Motor neuron (in vitro differentiated cells): ENCODE data around the gene WDFY3. TPM values are rescaled to one million over a fixed set of nuclear protein-coding genes. Genes with fewer than 3 reads are reported as not detected.
"Not testable (repeated sequence)": the region's sequence is repeated elsewhere in the genome, so short reads cannot be mapped to it uniquely, and the experiment has no call there.

ENCODE experiments used
- ATAC-seq, 8 experiments: fragments of 200-7000 bp; cut with Tn5 transposase; replicated peaks in 6 of 8; 2 replicates each; pipeline ENCODE4 v1.8.0; 2021; ENCODE audit warnings: mild to moderate bottlenecking in 8 of 8, moderate library complexity in 8 of 8
- H3K27ac ChIP-seq, 2 donors: fragments of 250-450 bp; sonication (Bioruptor Pico); 2 replicates each; pipeline ENCODE4 v1.9.0; 2021; ENCODE audit warnings: antibody characterized with exemption in 2 of 2, mild to moderate bottlenecking in 2 of 2, moderate library complexity in 1 of 2
- H3K4me1 ChIP-seq, 2 donors: fragments of 250-450 bp; sonication (Bioruptor Pico); replicated peaks in 1 of 2; 2 replicates each; pipeline ENCODE4 v1.6.1; 2021; ENCODE audit warnings: antibody characterized with exemption in 2 of 2, mild to moderate bottlenecking in 2 of 2, moderate library complexity in 1 of 2
- H3K4me3 ChIP-seq, 5 donors: fragments of 250-450 bp; sonication (Bioruptor Pico); 2 replicates each; pipeline ENCODE4 v1.9.0; 2021; ENCODE audit warnings: antibody characterized with exemption in 5 of 5, mild to moderate bottlenecking in 5 of 5, moderate library complexity in 4 of 5
- WGBS, 10 experiments: fragments of 450-650 bp; shearing (Covaris generic); methylation state at CpG; one replicate each; pipeline ENCODE4 v1.0.0; 2022; 5-methylcytosine and 5-hydroxymethylcytosine counted together
- in situ Hi-C, 9 experiments: fragments of 400-800 bp; cut with MboI; loops; one replicate each; pipeline ENCODE4 v1.15.0; 2021; ENCODE audit warnings: low sequenced_read_pairs in 9 of 9, low pct_unique_long_range_greater_than_20kb in 2 of 9; ENCODE audit not compliant: unreplicated experiment in 9 of 9
- total RNA-seq, 8 experiments: library from RNA; unstranded; fragments of 300-600 nt; gene quantifications; 2 replicates each; pipeline versions ENCODE4 v1.2.3 to v1.2.4, GENCODE V29; 2022

WDFY3 gene
- total RNA-seq, 8 experiments from 2014 or later = 41.2 to 155 (median 52.1) TPM

DNA sequence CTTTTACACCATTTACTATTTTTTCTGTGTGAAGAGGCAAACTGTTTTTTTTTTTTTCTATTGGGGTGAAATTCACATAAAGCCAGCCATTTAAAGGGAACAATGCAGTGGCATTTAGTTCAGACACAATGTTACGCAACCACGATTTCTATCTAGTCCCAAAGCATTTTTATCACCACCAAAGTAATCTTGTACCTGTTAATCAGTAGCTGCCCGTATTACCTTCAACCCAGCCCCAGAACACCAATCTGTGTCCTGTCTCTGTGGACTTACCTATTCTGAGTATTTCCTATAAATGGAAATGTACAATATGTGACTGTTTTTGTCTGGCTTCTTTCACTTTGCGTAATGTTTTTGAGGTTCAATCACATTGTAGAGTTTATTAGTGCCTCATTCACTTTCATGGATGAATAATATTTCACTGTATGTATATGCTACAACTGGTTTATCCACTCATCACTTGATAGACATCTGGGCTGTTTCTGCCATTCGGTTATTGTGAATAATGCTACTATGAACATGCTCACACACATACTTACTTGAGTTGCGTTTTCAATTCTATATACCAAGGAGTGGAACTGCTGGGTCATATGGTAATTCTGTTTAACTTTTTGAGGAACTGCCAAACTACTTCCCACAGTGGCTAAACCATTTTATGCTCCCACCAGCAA is 267.4 kb downstream of the WDFY3 start:
- no peaks in the 10 kb centered on the region for H3K4me1 ChIP-seq
- in situ Hi-C loops = no loop called here
- ATAC-seq = no peak

DNA sequence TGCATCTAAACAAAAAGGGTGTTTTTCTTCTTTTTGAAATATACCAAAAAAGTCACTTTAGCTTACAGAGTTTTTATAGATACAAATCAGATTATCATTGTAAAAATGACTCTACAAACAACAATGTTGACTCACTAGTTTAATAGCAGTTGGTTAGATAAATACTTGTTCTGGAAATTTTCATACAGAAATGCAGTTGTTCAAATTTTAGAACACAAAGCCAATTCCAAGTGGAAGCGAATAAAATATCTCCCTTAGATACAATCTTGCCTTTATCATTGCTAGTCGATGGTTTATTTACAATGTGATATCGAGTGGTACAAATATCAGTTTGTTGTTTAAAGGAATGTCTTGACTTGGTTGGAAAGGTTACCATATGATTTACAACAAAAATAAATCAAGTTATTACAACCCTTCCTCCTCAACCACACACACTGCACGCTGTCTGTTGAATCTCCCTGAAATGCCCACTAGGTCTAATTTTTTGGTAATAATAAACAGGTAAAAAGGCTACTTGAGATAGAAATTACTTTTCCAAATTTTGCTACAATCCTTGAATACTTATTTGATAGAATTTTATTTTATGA is 268.8 kb downstream of the WDFY3 start:
- 90 to 100% (median 97%) methylated on average over 1 to 4 of the region's 4 CpGs for WGBS, 10 experiments
- H3K4me1 ChIP-seq = no peaks in the 10 kb centered on the region
- ATAC-seq = no peak
- H3K27ac ChIP-seq = no peak overlapping the region
- in situ Hi-C loops = no loop called here
- no peak overlapping the region for H3K4me3 ChIP-seq

More for the DNA sequence above, 267.4 kb downstream of the WDFY3 start:
- Histone ChIP-seq H3K4me3 (no peak overlapping the region), H3K27ac (no peak overlapping the region)
- 92 to 100% (median 97%) methylated on average over 1 to 6 of the region's 6 CpGs; no CpG with 5 or more reads in 1 of the 10 experiments for WGBS, 10 experiments

DNA sequence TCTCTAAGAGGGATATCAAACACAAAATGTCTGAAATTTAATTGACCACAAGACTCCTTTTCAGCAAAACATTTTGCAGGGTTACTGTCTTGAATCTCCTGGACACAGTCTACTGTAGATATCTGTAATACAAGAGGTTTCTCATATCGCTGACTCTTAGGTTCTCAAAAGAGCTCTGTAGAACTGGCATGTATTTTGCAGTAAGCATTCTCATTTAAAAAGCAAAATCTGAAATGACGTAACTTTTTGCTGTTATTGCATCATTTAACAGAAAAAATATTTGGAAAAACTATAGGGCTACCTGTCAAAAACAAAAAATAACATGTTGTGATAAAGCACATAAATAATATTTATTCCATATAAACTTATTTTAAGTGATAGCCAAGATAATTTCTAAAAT is 269.3 kb downstream of the WDFY3 start:
- no peak for ATAC-seq
- WGBS, 10 experiments = 83 to 100% (median 100%) methylated on average over 1 to 2 of the region's 2 CpGs
- in situ Hi-C loops = no loop called here

DNA sequence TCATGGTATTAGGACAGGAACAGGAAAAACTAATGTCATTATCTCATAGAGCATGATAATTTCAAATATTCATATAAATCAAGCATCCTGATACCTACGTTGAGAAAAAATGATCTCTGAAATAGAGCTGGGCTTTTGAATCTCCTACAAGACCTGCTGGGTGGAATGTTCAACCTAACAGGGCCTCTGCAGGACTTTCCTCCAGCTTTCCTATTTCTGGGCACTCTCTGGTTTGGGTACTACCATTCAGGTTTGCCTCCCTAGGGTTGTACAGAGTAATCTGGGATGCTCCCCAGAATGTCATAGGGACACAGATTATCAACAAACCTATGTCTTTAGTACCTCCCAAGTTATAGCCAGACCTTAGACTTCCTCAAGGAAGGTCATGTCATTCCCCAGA is 274.7 kb downstream of the WDFY3 start:
- Histone ChIP-seq H3K27ac (no peak overlapping the region), H3K4me1 (no peaks in the 10 kb centered on the region), H3K4me3 (no peak overlapping the region)
- 11 to 100% (median 75%) methylated on average over 1 of the region's 1 CpG; no CpG with 5 or more reads in 4 of the 10 experiments for WGBS, 10 experiments
- in situ Hi-C loops = no loop called here
- ATAC-seq = no peak

More for the DNA sequence above, 269.3 kb downstream of the WDFY3 start:
- Histone ChIP-seq H3K27ac (no peak overlapping the region), H3K4me1 (no peaks in the 10 kb centered on the region), H3K4me3 (no peak overlapping the region)

GRCh38 chr4:84691170-84691691 is 275.3 kb downstream of the WDFY3 start:
- Histone ChIP-seq H3K4me1 (no peaks in the 10 kb centered on the region), H3K4me3 (no peak overlapping the region), H3K27ac (no peak overlapping the region)
- ATAC-seq = peak in 3 of 8 experiments; percentile 63 to 97 (median 95)
- WGBS, 10 experiments = 0 to 100% (median 55%) methylated on average over 1 of the region's 1 CpG; no CpG with 5 or more reads in 6 of the 10 experiments
- in situ Hi-C loops = no loop called here

DNA sequence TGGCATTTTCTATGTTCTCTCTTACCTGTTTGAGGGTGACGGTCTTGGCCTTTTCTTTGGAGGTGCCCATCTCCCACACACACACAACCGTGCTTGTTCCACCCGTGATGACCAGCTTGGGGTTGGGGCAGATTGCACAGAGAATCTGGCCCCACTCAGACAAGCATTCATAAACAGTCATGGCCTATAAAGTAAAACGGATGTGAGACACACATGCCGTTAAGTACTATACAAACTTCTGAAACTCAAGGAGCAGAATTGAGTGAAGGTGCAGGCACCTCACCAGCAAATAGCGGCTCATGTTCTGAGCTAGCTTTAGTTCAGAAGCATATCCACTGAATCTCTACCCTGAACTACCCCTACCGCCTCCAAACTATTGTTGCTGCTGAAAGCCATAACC is 276.0 kb downstream of the WDFY3 start:
- no peak overlapping the region for H3K4me3 ChIP-seq
- in situ Hi-C loops = no loop called here
- H3K27ac ChIP-seq = no peak overlapping the region
- no peak for ATAC-seq
- H3K4me1 ChIP-seq = no peaks in the 10 kb centered on the region
- WGBS, 10 experiments = 80 to 100% (median 95%) methylated on average over 1 to 6 of the region's 7 CpGs; no CpG with 5 or more reads in 1 of the 10 experiments

DNA sequence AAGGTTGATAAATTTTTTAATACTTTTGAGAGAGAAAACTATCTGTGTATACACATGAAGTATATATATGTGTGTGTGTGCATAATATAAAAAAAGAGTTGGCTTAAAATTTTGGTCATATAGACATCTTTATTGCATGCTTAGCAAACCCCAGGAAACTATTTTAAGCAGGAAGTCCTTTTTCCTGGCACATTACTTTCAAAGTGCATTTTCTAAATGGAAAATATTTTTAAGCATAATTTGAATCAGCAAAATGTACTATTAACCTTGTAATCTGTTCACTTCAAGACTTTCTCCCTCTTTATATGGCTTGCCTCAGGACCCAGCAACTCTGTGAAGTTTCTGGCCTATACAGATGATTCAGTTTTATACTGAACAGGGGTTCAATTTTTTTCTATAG is 277.3 kb downstream of the WDFY3 start:
- no peak overlapping the region for H3K4me3 ChIP-seq
- no peak for ATAC-seq
- in situ Hi-C loops = no loop called here
- no peaks in the 10 kb centered on the region for H3K4me1 ChIP-seq
- no peak overlapping the region for H3K27ac ChIP-seq

- WGBS, 10 experiments = 86 to 100% (median 96%) methylated on average over 2 to 5 of the region's 5 CpGs
Measured at GRCh38 chr4:84688605-84689004, 277.9 kb downstream of the WDFY3 start.

GRCh38 chr4:84685105-84685504 is 281.4 kb downstream of the WDFY3 start:
- H3K4me1 ChIP-seq = no peaks in the 10 kb centered on the region
- no peak for ATAC-seq
- in situ Hi-C loops = no loop called here
- H3K4me3 ChIP-seq = no peak overlapping the region
- H3K27ac ChIP-seq = no peak overlapping the region
- WGBS, 10 experiments = 88% methylated on average over 1 of the region's 1 CpG; no CpG with 5 or more reads in 9 of the 10 experiments

More at GRCh38 chr4:84688605-84689004, 277.9 kb downstream of the WDFY3 start:
- no peak overlapping the region for H3K27ac ChIP-seq
- no peak for ATAC-seq
- H3K4me3 ChIP-seq = no peak overlapping the region
- no peaks in the 10 kb centered on the region for H3K4me1 ChIP-seq
- in situ Hi-C loops = no loop called here

DNA sequence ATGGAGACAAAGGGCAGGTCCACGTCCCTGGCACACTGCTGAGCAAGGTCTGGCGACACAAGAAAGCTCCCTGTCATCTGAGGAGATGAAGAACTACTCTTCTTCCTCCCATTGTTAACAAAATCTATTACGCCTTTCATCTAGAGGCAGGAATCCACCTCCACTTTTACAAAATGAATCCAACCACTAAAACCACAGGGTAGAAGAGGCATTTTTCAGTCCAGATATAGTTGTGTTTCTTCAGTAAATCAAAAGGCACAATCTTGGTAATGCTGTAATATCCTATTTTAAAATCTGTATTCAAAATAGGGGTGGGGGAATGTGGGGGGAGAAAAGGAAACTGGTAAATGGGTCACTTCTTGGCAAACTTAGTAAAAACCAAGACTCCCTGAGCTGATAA is 282.1 kb downstream of the WDFY3 start:
- in situ Hi-C loops = no loop called here
- no peak overlapping the region for H3K27ac ChIP-seq
- WGBS, 10 experiments = 78 to 100% (median 91%) methylated on average over 1 to 3 of the region's 3 CpGs; no CpG with 5 or more reads in 6 of the 10 experiments
- ATAC-seq = no peak
- no peak overlapping the region for H3K4me3 ChIP-seq
- no peaks in the 10 kb centered on the region for H3K4me1 ChIP-seq

DNA sequence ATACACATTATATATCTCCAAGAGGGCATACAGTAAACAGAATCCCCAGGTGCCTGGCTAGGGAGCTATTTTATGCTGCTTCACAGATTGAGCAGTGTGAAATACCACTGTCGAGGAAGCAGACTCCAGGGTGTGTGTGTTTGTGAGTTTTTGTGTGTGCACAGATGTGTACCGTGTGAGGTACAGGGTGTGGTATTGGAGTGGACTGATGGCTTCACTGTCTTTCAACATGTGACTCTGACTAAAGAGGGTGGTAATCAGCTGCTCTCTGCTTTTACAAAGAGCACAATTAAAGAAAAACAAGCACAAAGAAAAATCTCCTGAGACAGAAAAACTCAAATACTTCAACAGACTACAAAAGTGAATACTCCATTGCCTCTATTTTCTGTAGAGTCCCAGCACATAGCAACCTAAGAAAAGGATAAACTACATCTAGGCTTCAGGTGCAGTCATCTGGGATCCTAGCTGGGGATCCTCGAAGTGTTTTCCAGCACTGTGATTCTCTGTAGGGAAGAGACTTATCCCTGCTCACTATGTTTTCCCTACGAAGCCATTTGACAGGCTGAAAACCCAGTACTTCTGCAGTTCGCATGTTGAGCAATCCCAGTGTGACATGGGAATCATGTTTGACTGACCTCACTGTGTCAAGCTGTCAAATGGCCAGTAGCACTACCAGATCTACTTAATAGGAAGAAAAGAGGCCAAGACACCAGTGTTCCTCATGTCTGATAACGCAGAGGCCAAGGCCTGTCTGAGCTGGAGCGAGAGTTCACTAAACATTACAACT is 283.2 kb downstream of the WDFY3 start:
- ATAC-seq = peak in 5 of 8 experiments; percentile 38 to 83 (median 62)
- in situ Hi-C loops = no loop called here
- WGBS, 10 experiments = 14 to 94% (median 68%) methylated on average over 1 to 6 of the region's 7 CpGs; no CpG with 5 or more reads in 4 of the 10 experiments
- H3K4me3 ChIP-seq = no peak overlapping the region
- no peaks in the 10 kb centered on the region for H3K4me1 ChIP-seq
- no peak overlapping the region for H3K27ac ChIP-seq

DNA sequence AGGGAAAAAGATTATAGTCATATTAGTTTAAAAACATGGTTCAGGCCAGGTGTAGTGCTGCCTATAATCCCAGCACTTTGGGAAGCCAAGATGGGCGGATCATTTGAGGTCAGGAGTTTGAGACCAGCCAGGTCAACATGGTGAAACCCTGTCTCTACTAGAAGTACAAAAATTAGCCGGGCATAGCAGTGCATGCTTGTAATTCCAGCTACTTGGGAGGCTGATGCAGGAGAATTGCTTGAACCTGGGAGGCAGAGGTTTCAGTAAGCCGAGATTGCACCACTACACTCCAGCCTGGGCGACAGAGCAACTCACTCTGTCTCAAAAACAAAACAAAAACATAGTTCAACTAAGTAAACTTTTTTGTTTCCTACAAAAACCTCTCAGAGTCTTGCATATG is 283.8 kb downstream of the WDFY3 start:
- WGBS, 10 experiments = 20 to 100% (median 100%) methylated on average over 1 to 4 of the region's 4 CpGs; no CpG with 5 or more reads in 1 of the 10 experiments
- ATAC-seq, H3K4me3 ChIP-seq, in situ Hi-C loops, H3K27ac ChIP-seq, H3K4me1 ChIP-seq: not testable (repeated sequence)
